CMK (cell line): Measurements from ENCODE around the gene NCAPD3.

Experiments used
- DNase-seq: peaks from one replicate; pipeline ENCODE4 v3.0.0-alpha.2; 2010; ENCODE audit warnings: low read depth

Gene NCAPD3

DNA sequence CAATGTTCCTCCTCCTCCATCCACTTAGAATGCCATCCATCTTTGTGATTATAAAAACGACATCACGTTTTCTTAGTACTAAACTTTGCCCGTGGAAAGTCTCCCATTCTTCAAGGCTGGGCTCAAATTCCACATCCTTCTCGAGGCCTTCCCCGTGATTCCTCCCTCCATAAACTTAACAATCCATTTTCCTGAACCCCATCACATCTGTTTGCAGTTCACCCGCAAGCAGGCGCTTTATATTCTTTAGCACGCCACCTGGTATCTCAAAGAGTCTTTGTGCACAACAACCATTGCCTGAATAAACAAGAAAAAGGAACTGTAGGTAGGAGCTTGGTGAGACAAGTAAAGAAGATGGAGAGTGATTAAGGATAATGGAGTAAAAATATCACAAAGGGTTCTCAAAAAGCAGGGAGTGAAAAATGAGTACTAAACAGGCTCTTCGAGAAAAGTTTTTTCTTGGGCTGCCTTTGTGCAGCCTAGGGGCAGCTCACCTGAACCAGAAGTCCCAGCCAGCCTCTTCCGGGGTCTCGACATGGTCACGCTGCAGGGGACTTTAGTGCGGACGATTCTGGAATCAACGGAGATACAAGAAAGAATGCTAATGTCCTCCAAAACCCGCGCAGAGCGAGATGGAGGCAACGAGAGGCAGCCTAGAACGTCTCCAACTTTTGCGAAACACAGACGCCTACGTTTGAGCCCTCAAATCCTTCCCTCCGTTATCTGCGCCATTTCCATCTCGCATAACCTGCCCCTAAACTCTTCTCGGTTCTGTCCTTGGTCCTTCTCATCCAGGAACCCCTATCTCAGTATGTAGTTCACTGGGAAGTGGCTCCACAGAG, 28.8 kb upstream of the NCAPD3 start:
- DNase-seq = no peak

DNA sequence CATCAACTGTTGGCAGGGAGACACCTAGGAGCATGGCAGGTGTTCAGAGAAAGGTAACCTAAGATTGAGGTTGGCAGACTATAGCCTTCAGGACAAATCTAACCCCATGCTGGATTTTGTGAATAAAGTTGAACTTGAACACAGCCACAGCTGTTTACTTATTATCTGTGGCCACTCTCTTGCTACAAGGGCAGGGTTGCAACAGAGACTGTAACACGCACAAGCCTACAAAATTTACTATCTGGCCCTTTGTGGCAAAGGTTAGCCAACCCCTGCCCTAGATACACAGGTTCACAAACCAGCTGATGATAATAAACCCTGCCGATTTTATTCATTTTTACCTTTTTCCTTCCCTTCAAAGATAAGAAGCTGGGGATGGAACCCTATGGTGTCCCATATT, 26.9 kb upstream of the NCAPD3 start:
- DNase-seq = no peak

DNA sequence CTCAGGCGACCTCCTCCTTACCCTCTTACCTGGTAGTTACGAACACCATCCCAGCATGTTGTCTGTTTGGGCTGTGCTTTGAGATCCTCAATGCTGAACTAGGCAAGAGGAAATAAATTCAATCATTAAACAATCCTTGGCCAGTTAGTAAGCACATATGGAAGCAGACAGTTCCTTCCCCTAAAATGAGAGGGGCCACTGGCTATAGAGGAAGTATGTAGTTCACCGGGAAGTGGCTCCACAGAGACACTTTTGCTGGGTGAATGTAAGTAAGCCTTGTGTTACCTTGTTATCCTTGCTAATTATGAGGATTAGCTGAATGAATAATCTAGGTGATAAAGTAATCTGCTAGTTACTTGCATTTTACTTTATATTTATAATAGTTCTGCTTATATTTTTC, 26.5 kb upstream of the NCAPD3 start:
- no peak for DNase-seq

DNA sequence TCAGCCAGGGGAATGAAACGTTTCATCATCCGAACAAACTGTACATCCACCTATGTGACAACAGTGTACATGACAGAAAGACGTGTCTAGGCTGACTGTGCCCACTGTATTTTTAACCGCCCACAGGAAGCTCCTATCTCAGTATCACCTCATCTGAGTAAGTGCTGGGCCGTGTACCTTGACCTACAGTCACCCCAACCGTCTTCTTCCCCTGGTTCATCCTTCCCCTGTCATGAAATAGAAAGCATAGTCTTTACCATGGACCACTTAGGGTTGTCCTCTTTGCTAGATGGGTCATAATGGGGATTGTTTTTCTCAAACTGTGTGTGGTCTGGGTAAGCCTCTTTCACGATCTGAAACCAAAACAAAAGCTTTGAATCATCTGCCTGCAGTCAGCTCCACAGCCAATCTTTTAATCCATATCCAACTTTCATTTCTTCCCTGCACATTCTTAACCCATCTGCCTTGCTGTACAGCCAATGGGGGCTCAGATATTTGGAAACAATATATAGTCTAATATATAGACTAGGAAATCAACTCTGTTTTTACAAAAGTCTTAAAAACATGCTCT, 25.2 kb upstream of the NCAPD3 start:
- DNase-seq = no peak

DNA sequence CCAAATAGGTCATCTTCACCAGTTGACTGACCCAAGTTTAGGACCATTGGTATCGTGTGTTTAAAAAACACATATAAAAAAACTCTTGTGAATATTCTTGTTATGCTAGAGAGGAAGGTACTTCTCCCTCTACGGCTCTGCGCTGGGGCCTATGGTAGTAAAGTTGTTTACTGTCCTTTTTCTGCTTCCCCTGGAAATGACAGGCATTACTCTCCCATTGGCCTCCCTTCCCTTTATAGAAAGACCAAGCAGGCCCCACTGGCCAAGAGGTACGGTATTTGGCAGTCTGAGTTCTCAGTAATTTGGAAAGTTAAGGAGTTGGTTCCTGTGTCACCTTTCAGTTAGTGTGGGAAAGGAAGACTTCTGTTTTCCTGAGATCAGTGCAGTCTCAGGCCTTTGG, 22.9 kb upstream of the NCAPD3 start:
- DNase-seq = no peak

DNA sequence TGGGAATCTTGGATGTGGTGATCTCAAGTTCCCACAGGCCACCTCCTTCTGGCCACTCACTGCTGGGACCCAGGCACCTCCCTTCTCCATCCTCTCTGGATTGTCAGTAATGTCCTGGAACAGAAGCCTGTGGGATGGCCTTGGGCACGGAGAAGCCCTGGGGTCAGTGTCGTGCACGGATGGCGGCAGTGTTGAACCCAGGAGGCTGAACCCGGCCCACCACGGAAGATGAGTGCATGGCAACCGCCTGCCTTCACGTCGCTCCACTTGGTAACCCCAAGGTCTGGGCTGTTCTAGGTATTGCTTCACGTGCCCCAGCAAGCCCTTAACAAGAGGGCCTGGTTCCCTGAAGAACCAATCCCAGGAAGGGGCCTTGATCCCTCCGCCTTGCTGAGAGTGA, 22.3 kb upstream of the NCAPD3 start:
- no peak for DNase-seq

DNA sequence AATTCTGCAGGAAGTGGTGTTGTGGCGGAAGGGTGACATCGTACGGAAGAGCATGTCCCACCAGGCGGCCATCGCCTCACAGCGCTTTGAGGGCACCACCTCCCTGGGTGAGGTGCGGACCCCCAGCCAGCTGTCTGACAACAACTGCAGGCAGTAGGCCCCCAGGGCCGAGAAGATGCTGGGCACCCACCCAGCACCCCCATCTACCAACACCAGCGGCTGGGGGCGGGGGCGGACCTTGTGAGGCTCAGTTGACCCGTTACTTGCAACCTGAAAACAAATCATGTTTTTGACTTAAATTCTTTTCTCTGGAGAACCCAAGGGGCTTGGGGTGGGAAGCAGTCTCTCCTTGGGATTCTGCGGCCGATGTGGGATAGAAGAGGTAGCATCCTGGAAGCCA, 21.7 kb upstream of the NCAPD3 start:
- DNase-seq = no peak

DNA sequence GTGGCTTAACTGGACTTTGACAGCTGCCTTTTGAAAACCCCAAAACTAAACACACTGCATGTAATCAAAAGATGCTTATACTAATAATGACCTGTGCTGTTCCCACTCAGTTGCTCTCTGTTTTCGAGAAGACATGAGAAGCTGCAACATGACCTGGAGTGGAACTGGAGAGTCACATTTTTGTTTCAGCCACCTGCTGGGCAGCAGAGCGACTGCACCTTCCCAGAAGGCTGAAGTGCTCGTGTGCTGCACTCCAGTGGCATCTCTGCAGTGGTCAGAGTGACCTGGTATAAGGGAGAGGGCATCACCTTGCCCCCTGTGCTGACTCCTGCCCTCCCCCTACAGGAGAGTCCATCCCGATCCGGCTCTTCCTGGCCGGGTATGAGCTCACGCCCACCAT, 20.8 kb upstream of the NCAPD3 start:
- no peak for DNase-seq

DNA sequence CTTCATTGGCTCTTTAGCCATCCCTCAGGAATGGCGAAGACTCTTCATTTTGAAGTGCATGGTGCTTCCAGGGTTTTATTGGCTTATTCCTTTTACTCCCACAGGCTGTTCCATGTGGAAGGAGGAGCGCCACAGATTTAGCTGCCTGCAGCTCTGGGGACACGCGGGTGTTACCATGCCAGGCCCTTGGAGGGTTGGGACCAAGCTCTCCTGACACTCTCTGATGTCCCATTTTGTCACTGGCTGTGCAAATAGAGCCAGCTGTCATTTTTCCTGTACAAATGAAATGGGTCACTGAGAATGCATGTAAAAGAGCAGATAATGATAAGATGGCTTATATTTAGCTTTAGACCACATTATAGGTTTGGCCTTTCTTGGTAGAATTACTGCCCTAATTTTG, 20.1 kb upstream of the NCAPD3 start:
- DNase-seq = no peak

DNA sequence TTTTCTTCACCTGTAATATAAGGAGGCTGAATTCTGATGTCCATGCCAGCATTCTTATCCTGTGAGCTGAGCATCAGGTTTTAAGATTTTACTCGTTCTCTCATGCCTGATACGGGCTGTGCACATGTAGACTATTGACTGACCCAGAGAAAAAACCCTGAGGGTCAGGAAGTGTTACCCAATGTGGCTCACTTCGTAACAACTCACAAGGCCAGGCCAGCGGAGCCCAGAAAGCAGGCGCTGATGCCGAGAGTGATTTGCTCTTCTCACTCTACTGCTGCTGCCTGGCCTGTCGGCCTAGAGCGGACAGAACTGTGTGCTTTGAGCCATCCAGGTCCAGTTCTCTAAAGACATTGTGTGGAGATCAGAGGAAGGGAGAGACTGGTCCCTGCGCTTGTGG, 18.6 kb upstream of the NCAPD3 start:
- no peak for DNase-seq

DNA sequence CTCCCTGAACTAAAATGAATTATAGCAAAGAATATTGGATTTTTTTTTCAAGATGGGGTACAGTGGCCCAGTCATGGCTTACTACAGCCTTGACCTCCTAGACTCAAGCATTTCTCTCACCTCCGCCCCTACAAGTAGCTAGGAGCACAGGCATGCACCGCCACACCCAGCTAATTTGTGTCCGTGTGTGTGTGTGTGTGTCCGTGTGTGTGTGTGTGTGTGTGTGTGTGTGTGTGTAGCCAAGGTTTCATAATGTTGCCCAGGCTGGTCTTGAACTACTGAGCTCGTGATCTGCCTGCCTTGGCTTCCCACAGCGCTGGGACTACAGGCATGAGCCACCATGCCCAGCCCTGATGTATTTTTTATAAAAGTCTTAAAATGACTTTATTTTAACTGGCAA, 16.8 kb upstream of the NCAPD3 start:
- no peak for DNase-seq

DNA sequence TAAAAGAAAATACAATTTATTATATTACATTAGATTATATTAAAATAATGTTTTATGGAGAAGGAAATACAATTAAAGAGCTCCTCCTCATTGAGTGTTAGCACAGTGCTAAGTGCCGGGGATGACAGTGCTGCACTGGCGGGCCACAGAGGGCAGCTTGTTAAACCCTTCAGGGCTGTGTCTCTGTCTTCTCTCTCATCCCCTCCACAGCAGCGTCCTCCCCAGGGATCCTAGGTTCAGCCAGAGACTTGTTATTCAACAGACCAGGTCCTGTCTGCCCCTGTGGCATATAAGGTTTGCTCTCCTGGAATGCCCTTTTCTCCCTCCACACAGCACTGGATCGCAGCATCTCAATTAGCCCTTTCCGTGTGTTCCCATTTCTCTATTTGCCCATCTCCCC, 15.2 kb upstream of the NCAPD3 start:
- no peak for DNase-seq

DNA sequence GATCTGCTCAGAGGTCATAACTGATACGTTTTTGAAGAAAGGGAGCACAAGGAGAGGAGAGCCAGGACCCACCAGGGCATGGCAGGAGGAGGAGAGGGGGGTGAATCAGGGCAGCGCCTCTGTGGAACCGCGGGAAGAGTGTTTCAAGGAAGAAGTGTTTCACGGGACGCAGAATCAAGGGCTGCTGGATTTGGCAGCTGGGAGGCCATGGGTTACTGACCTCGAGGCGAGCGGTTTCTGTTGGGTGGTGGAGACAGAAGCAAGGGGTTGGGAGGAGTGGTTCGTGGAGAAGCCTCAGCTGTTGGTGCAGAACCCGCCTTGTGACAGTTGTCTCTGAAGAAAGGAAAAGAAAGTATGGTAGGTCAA, 13.8 kb upstream of the NCAPD3 start:
- no peak for DNase-seq

DNA sequence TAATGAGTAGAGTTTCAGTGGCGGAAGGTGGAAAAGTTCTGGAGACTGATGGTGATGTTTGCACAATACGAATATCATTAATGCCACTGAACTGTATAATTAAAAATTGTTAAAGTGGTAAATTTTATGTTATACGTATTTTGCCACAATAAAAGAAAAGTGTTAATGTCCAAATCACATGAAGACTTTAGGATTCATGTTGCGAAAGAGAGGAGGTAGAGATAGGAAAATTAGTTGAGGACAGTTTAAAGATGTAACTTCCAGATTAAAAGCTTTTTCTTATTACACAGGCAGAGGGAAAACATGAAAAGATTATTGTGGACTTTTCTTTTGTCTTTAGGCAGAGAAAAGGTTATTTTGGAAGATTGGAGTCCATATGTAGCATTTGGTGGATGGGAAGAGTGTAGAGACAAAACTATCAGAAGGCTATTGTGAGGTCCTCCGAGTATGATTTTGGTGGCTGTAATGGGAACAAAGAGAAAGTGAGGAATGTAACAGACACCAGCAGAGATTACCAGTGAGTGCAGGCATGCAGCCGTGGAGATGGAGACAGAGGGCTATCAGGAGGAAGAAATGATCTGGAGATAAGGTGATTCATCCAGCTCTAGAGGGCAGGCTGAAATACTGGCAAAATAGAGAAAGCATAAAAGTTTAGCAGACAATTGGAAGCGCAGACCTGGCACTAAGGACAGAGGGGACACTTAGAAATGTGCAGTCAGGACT, 13.2 kb upstream of the NCAPD3 start:
- no peak for DNase-seq

DNA sequence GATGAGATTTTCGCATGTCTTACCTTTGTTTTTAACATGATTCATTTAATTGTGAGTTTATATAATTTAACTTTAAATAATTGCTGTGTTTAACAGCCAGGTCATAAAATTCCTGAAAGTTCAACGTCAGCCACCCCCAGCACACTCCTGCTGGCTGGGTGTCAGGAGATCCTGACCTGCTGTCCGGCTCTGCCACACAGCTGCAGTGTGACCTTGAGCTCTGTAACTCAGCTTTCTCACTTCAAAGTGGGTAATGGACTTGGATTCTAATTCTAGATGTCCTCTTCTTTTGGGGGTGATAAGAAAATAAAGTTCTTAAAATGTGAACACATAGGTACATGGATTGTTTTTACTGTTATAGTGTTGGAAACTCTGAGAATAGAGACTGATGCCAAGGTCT, 11.6 kb upstream of the NCAPD3 start:
- no peak for DNase-seq

DNA sequence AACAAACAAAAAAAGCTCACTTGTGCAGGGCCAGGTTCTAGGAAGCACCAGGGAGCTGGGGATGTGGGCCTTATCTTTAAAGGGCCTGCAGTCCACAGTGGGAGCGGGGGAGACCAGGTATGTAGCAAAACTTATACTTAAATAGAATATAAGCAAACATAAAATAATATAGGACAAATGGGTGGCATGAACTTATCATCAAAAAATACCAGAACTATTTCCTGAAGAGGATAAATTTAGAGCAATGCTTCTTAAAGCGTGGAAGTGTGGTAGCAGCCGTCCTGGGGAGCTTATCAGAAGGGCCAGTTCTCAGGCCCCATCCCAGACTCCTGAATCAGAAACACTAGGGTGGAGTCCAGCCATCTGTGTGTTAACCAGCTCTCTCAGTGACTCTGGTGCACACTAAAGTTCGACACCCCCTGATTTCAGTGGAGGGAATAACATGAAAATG, 10.0 kb upstream of the NCAPD3 start:
- DNase-seq = no peak

DNA sequence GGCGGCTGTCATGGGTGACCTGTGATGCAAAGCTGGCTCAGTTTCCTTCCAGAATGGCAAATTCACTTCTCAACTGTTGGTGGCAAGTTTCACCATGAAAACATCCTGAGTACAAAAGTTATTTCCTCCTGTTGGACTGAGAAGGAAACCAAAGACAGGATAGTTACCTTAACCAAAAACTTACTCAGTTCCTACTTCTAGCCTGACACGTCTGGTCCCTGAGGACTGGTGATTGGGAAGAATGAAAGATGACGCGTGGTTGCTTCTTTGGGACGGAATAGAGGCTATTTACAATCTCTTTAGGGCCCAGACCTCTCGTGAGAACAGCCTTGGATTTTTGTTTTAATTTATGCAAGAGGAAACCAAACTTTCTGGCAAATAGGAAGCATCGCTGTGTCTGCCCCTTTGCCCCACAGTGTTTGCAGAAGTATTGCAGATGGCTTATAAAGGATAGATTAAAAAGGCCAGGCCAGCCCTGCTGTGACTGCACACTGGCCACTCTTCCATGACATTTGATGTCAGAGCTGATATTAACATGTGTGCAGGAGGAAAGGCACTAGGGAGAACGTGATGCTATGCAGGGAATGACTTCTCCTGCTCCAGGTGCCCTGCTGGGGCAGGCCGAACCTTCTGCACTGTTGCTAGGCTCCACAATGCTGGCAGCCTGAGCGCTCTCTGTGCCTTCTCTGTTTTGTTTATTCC, 8.3 kb upstream of the NCAPD3 start:
- DNase-seq = no peak

DNA sequence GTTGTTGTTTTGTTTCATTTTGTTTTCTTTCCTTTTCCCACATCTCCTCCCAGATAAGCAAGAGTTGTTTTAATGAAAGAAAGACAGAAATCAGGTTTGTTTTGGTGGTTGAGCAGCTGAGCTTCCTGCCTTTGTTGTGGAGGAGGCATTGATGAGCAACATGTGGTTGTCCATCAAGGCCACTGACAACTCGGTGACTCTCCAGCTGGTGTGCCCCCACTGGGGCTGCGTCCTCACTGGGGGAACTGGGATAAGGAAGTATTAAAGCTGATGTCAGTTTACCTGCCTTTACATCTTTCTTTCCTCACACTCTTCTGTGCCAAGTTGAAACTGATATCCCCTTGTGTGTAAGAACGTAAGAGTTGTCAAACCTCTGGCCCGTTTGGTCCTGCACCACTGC, 6.6 kb upstream of the NCAPD3 start:
- no peak for DNase-seq

DNA sequence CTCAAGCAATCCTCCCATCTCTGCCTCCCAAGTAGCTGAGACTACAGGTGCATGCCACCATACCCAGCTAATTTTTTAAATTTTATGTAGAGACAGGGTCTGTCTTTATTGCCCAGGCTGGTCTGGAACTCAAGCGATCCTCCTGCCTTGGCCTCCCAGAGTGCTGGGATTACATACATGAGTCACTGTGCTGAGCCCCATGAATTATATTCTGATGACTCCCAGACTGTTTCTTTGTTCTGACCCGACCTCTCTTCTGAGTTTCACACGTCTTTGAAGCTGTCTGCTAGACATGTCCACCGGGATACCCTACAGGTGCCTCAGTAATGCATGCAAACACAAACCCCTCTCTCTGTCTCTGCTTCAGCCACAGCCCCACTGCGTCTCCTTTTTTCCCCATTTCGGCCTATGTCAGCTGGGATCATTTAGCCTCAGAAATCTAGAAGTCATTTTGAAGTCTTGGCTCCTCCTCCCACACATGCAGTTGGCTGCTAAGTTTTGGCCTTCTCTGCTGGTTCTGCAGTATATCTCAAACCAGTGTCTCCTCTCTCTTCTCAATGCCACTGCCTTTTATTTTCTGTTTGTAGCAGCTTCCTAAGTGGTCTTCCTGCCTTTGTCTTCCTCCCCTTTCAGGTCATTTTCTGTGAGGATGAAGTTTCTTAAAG, 5.5 kb upstream of the NCAPD3 start:
- DNase-seq = no peak

DNA sequence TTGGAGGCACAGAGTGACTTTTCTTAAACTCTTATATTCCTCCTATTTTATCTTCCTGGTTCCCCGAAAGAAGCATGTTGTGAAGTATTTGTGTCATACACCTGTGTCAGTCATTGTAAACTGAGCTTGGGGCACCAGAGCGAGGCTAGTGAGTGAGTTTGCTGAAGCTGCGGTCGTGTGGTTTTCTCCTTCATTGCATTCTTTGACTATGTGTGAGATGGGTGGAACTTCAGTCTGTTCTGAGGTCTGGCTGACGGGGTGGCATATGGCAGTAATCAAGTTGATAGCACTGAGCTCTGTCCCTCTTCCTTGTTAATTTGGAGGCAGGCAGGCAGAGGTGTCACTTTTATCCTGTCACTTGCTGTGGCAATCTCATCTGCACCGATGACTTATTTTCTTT, 4.9 kb upstream of the NCAPD3 start:
- DNase-seq = no peak

DNA sequence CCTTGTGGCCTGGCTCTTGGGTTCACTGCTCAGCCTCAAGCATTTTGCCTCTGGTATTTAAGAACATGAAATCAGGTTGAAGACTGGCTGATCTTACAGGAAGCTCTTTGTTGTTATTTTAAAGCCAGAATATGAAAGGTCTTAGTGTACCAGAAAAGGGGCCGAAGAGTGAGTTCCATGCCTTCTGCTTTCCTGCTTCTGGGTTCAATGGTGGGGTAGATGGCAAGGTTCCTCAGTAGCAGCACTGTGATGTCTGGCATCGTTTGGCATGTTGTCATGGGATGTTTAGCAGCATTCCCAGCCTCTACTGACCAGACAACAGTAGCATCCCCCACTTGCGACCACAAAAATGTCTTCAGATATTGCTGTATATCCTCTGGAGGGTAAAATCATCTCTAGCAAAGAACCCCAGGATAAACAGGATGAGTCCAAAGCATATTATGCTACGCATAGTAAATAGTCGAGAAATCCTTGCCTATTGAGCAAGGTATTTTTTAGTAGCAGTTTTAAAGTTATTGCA, 3.1 kb upstream of the NCAPD3 start:
- DNase-seq = no peak
